ENCODE results near the gene SH3RF3. TPM values are rescaled to one million over a fixed set of nuclear protein-coding genes. Genes with fewer than 3 reads are reported as not detected.

Gene SH3RF3
- total RNA-seq, 1 experiment from 2014 or later = not detected

DNA sequence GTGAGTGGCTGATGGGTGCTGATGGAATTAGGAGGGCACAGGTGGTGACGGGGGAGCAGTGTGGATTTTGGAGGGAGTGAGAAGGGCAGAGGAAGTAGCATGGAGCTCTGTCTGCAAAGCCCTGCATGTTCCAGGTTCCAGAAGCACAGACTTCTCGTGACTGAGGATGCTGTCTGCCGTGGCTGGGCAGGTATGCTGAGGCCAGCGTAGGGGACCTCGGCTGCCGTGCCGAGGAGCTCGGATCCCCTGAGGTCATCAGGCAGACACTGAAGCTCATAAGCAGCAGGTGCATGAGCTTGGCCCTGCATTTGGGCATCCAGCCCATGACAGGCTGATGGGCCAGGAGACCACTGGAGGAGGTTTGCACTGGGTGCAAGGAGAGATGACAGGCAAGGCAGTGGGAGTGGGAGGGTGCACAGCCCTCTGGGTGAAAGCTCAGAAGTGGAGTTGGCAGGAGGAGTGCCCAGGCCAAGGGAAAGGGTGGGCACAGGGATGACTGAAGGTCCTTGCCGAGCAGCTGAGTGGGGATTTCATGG is 215.3 kb downstream of the SH3RF3 start:
- BruUV-seq (replicated peaks) = no TSS peak
- intact Hi-C loops (cut with micrococcal nuclease) = no loop called here
- CTCF ChIA-PET = no interaction called here

More for the DNA sequence above, 215.3 kb downstream of the SH3RF3 start:
- no peaks in the 10 kb centered on the region for H3K9me2 ChIP-seq (ENCODE audit: insufficient read depth)
- H4K20me1 ChIP-seq (ENCODE audit: insufficient read depth) = no peaks in the 10 kb centered on the region
- no peaks in the 10 kb centered on the region for H3K36me3 ChIP-seq (ENCODE audit: control insufficient read depth in 1 of 2, insufficient read depth in 2 of 2, low read length in 2 of 2)
- no peak overlapping the region for H2AFZ ChIP-seq (ENCODE audit: low read depth, low read length, poor library complexity, severe bottlenecking)
- no peak overlapping the region for H3K27ac ChIP-seq (ENCODE audit: low read depth, low read length)
- TF ChIP-seq CEBPB (IDR thresholded peaks at IDR 0.05; ENCODE audit: low read depth) (no peak), POLR2A (IDR thresholded peaks at IDR 0.05; ENCODE audit: borderline replicate concordance, extremely low read depth, insufficient read depth, insufficient read length) (no peak), EGR1 (IDR thresholded peaks at IDR 0.05; ENCODE audit: low read depth) (no peak), SP1 (IDR thresholded peaks at IDR 0.05; ENCODE audit: low read depth) (no peak), TCF7L2 (IDR thresholded peaks at IDR 0.05; ENCODE audit: borderline replicate concordance, extremely low read depth, insufficient read depth, insufficient read length) (no peak), SIN3A (IDR thresholded peaks at IDR 0.05; ENCODE audit: low read depth) (no peak), EZH2phosphoT487 (IDR thresholded peaks at IDR 0.05; ENCODE audit: borderline replicate concordance) (no peak), ELF1 (IDR thresholded peaks at IDR 0.05; ENCODE audit: borderline replicate concordance, low read depth) (no peak), YY1 (IDR thresholded peaks at IDR 0.05; ENCODE audit: extremely low read depth, insufficient replicate concordance, low read depth, low read length) (no peak), RAD21 (IDR thresholded peaks at IDR 0.05; ENCODE audit: low read depth) (no peak), ZFX (IDR thresholded peaks at IDR 0.05) (no peak), POLR2AphosphoS5 (IDR thresholded peaks at IDR 0.05; ENCODE audit: low read depth, low read length) (no peak), JUND (IDR thresholded peaks at IDR 0.05) (no peak), CBX3 (IDR thresholded peaks at IDR 0.05; ENCODE audit: low read depth) (no peak), SRF (IDR thresholded peaks at IDR 0.05; ENCODE audit: low read depth) (no peak), FOSL1 (IDR thresholded peaks at IDR 0.05; ENCODE audit: low read depth) (no peak)
- TF ChIP-seq, protein P1, sequence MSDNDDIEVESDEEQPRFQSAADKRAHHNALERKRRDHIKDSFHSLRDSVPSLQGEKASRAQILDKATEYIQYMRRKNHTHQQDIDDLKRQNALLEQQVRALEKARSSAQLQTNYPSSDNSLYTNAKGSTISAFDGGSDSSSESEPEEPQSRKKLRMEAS (IDR thresholded peaks at IDR 0.05) = no peak
- TF ChIP-seq, protein P2, sequence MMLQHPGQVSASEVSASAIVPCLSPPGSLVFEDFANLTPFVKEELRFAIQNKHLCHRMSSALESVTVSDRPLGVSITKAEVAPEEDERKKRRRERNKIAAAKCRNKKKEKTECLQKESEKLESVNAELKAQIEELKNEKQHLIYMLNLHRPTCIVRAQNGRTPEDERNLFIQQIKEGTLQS (IDR thresholded peaks at IDR 0.05) = no peak
- TF ChIP-seq, protein P3, sequence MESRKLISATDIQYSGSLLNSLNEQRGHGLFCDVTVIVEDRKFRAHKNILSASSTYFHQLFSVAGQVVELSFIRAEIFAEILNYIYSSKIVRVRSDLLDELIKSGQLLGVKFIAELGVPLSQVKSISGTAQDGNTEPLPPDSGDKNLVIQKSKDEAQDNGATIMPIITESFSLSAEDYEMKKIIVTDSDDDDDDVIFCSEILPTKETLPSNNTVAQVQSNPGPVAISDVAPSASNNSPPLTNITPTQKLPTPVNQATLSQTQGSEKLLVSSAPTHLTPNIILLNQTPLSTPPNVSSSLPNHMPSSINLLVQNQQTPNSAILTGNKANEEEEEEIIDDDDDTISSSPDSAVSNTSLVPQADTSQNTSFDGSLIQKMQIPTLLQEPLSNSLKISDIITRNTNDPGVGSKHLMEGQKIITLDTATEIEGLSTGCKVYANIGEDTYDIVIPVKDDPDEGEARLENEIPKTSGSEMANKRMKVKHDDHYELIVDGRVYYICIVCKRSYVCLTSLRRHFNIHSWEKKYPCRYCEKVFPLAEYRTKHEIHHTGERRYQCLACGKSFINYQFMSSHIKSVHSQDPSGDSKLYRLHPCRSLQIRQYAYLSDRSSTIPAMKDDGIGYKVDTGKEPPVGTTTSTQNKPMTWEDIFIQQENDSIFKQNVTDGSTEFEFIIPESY (IDR thresholded peaks at IDR 0.05; ENCODE audit: extremely low read depth, insufficient replicate concordance, low read length) = no peak
- TF ChIP-seq, protein P4, sequence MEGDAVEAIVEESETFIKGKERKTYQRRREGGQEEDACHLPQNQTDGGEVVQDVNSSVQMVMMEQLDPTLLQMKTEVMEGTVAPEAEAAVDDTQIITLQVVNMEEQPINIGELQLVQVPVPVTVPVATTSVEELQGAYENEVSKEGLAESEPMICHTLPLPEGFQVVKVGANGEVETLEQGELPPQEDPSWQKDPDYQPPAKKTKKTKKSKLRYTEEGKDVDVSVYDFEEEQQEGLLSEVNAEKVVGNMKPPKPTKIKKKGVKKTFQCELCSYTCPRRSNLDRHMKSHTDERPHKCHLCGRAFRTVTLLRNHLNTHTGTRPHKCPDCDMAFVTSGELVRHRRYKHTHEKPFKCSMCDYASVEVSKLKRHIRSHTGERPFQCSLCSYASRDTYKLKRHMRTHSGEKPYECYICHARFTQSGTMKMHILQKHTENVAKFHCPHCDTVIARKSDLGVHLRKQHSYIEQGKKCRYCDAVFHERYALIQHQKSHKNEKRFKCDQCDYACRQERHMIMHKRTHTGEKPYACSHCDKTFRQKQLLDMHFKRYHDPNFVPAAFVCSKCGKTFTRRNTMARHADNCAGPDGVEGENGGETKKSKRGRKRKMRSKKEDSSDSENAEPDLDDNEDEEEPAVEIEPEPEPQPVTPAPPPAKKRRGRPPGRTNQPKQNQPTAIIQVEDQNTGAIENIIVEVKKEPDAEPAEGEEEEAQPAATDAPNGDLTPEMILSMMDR (IDR thresholded peaks at IDR 0.05 in 2 of 3, conservative IDR thresholded peaks at IDR 0.05 in 1 of 3; ENCODE audit: borderline replicate concordance in 1 of 3, insufficient read depth in 1 of 3, low read depth in 2 of 3, low read length in 2 of 3) = no peak
- POLR2A ChIA-PET = no interaction called here
- no peak overlapping the region for H3K9ac ChIP-seq (ENCODE audit: low read length)
- DNase-seq (ENCODE audit: low read depth, low spot score) (no peak), ATAC-seq (no peak)
- RAD21 ChIA-PET (ENCODE audit: low non-redundant PET in 1 of 2, low total read pairs in 2 of 2, uncharacterized antibody in 2 of 2, unreplicated experiment in 2 of 2) = no interaction called here
- peaks cover 6% of the 10 kb centered on the region; the same call in 1 of the 2 replicates for H3K27me3 ChIP-seq (ENCODE audit: insufficient read depth, low read length)
- no peaks in the 10 kb centered on the region for H3K4me1 ChIP-seq (ENCODE audit: control insufficient read depth in 1 of 2, insufficient read depth in 2 of 2, low read length in 2 of 2)
- no peaks in the 10 kb centered on the region for H3K9me3 ChIP-seq (ENCODE audit: control insufficient read depth in 1 of 2, insufficient read depth in 1 of 2, low read depth in 1 of 2, low read length in 2 of 2)
- H3K4me3 ChIP-seq (replicated peaks in 1 of 2; ENCODE audit: low read depth in 1 of 2, low read length in 2 of 2) = no peak overlapping the region
- H3K79me2 ChIP-seq (ENCODE audit: insufficient read depth, low read length) = no peaks in the 10 kb centered on the region
- H3K4me2 ChIP-seq (ENCODE audit: low read length) = no peak overlapping the region

Data from HCT116 (cell line).